NCI-H510A treated with DMSO at 0.1 percent for 48 hours (cell line): ENCODE measurements around the gene MINDY4.

Experiments
- DNase-seq: peaks from one replicate; lab custom pipeline; 2025; lab: John Stamatoyannopoulos, UW

The MINDY4 gene

DNA sequence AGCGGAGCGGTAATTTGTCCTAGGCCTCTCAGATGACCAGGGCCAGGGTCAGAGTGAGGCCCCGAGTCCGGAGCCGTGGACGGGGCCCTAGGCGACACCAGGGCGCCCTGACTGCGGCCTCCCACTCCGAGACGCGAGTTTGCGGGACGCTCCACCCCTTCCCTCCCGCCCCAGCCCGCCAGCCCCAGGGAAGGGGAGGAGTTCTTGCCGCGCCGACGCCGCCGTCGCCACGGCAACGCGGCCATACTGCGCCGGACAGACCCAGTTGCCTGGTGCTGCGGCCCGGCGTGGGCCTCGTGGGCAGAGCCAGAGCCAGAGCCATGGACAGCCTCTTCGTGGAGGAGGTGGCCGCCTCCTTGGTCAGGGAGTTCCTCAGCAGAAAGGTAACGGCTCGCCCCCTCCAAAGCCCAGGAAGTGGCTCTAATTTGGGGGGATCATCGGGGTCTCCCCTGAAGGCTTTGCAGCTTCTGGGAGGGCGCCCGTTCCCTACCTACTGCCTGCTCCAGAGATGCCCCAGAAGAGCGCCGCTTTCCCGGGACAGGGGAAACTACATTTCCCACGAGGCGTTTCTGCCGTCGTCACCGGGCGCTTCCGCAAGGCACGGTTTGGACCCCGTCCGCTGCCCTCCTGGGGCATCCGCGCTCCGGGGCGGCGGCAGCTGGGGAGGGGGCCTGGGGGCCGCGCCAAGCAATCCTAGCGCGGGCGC lies at the start of gene MINDY4:
Gene MINDY4, plus strand, starts transcription at position 244 of the 706 bp plus-strand sequence. Its CDS starts 77 bp downstream, at position 321.
- peak; percentile 55 for DNase-seq

DNA sequence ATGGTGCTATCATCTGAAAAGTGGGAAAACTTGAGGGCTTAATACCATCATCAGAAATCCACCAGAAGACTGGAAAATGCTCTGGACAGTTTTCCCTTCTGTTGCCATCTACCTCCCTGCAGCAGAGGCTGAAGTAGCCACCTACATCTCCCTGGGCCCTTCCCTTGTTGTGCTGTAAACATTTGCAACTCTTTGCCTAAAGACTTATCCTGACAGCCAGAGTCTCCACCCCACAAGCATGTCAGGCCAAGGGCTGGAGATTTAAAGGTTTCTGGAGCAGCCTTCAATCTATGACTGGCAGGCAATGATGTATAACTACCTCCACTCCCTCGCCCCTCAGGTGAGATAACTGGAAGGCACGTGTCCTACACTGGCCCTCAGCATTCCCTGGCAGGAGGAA lies 49.0 kb upstream of the MINDY4 start:
- DNase-seq, result no peak

DNA sequence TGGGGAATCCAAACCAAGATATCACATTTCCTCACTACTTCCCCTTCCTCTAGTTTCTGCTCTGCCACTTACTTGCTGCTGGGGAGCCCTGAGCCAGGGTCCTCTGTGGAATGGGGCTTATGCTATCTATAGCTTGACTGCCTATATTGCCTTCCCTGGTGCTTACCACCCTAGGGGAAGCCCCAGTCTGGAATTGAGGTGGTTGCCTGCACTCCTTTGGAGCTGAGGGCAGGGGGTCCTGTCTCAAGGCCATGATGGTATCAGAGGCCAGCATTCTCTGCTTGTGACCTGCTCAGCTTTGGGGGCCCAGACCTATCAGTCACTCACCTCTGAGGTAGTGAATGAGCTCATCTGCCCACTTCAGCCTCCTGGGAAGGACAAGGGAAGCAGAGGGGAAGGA lies 48.5 kb upstream of the MINDY4 start:
- DNase-seq, result no peak

DNA sequence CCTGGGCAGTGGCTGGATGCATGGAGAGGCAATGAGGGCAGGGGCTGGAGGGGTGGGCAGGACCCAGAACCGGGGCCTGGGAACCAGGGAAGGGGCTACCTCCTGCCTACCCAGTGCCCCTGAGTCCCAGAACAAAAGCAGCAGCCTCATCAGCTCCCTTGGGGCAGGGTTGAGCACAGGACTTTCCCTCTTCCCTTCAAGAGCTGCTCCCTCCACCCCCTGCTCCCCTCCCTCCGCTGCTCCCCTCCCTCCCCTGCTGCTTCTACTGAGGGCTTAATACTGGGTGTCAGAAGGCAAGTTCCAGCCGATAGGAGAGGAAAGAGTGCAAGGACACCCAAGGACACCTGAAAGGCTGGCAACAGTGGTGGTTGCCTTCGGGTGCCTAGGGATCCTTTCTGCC lies 47.4 kb upstream of the MINDY4 start:
- no peak for DNase-seq

DNA sequence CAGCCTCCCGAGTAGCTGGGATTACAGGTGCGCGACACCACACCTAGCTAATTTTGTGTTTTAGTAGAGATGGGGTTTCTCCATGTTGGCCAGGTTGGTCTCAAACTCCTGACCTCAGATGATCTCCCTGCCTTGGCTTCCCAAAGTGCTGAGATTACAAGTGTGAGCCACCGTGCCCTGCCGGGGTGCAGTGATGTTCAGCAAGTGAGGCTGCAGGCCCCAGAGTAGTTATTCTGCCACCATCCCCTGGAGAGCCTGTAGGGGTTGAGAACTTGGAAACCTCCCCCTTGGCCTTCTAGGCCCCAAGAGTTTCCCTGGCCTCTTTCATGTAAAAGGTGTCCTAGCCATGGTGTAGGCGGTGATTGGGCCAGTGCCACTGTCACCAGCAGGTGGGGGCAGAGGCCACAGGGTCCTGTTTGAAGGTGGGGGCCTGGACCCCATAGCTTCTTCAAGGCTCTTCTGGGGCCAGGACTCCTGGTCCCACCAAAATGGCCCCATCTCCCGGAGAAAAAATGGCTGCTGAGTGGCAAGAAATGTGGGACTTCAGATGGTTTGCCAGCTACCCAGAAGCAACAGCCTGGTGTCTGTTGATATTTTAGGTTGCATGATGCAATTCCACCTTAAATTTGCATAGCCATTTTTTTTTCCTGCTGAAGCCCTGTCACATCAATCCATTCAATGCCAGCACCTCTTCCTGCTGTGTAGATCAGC lies 44.8 kb upstream of the MINDY4 start:
- DNase-seq, result no peak

DNA sequence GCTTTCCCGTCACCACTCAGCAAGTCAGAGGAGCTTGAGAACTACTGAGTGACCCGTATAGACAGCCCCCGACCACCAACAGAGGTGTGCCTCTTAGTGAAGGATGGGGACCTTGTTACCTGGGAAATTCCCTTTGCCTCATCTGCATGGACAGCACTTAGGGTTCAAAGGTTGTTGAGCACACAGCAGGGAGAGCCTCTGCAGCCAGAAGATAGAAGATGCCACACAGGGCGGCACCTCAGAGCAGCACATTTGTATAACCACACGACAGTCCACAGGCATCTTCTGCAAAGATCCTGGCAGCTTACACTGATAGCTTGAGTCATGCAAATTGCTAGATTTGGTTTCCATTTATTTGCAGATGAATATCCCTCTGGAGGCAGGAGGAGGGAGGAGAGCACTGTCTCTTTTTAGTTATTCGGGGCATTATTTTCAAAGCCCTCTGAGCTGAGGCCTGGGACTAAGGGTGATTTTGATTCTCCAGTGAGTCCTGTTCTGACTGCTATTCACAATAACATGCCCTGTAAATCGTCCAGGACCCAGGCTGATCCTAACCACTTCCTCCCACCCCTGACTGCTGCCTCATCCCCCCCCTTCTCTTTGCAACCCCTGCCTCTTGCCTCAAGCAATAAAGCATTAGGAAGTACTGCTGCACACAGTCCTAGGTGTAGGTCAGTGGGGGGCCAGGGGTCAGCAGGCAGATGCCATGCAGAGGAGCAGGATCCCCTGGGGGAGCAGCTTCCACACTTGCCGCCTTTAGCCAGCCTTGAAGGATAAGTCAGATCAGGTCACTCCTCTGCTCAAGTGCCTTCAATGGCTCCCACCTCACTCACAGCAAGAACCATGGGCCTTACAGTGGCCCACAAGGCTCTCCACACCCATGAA lies 43.9 kb upstream of the MINDY4 start:
- no peak for DNase-seq

DNA sequence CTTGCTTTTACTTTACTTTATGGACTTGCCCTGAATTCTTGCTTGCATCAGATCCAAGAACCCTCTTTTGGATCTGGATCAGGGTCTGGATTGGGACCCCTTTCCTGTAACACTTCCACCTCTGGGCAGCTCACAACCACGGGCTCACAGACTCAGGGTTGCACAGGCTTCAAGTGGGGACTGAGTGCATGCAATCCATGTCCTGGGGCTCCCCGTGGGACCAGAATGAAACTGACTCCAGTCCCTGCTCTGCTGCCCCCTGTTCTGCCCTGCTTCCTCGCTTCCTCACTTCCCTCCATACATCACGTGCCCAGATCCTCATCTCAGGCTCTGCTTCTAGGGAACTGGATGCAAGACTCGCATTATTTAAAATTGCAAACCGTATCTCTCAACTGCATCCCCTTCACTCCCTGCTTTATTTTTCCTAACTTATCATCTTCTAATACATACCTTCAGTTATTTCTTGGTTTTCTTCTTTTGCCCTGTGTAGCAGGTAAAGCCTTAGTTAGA lies 42.6 kb upstream of the MINDY4 start:
- DNase-seq, result no peak

DNA sequence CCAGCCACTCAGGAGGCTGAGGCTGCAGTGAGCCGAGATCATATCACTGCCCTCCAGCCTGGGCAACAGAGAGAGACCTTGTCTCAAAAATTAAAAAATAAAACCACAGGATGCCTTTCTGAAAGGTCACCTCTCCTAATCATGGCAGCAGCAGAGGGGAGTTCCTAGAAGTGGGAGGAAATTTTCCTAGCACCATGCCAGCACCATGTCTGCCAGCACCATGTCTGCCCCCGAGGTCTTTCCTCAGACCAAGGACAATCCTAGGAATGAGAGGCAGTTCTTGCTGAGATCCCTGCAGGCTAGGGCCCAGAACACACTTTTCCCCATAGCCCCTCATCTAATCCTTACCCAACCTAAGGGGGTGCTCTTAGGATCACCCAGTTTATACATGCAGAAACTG lies 41.6 kb upstream of the MINDY4 start:
- DNase-seq, result no peak

DNA sequence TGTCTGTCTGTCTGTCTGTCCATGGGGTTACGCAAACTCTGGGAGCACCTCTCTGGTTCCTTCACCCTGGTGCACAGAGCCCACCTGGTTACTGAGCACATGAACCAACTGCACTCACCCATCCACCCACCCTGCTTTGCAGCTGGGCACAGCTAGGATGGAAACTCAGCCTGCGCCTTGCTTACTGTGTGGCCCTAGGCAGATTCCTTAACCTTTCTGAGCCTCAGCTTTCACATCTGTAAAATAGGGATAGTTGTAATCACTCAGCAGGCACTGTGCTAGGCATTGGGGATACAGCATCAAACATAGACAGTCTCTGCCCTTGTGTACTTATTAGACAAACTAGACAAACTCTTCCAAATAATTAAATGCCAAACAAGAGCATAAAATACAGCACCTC lies 41.1 kb upstream of the MINDY4 start:
- no peak for DNase-seq

DNA sequence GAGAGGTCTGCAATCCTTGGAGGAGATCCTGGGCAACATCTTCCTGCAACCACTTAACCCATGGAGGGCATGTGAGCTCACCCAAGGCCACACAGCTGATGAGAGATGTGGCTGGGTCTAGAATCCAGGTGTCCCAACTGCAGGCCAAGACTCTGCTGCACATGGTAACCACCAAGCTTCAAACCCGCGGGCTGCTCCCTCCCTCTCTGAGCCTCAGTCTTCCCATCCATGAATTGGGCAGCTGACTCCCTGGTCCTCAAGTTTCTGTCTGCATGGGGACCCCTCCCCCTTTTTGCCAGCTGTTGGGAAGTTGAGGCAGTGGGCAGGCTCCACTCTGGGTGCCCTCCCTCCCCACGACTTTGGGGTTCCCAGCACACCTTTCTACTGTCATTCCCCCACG lies 40.2 kb upstream of the MINDY4 start:
- no peak for DNase-seq

DNA sequence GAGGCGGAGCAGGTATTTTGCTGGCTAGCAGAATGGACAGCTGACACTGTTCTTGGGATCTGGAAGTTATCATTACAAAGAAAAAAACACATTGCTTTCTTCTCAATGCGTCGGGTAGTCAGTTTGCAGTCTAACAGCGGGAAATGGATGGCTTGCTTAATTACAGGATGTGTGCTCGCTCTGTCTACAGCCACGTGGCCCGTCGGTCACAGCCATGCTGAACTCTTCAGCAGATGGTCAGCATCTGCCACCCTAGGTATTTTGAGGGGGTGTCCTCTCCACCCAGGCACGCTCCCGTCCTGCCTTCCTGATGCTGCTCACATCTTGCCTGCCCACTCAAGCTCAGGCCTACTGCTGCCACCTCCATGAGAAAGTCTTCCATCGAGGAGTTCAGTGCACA lies 39.6 kb upstream of the MINDY4 start:
- DNase-seq, result no peak

DNA sequence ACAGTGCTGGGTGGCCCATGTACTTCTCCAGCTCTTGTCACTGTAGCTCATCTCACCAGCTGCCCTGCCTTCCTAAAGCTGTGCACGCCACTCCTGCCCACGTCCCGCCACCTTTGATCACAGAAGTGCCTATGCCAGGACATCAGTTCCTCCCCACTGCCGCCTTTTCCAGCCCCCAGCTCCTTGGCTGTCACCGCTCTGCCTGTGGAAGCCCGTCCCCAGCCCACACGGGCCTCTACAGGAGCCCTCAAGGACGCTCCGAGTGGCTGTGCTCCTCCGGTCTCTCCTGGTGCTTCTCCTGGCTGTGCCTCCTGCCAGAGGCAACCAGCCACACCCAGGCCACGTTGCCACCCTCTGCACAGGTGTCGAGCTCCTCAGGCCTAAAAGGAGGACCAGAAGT lies 38.6 kb upstream of the MINDY4 start:
- no peak for DNase-seq

DNA sequence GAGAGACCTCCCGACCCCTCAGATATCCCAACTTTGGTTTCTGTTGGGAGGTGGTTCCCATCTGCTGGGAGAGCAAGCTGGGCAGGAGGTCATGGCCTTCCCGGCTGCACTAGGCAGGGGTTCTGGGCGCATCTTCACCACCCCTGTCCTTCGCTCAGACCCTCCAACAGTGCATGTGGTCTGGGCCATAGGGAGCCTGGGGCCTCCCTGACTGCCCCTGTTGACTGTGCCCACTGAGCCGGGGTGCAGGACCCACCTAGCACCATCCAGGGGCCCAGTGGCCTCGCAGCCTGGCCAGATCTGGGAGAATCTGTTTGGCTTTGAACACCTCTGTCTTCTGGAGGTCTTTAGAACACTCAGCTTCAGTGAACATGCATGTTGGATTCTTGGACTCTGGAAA lies 38.0 kb upstream of the MINDY4 start:
- DNase-seq, result no peak

DNA sequence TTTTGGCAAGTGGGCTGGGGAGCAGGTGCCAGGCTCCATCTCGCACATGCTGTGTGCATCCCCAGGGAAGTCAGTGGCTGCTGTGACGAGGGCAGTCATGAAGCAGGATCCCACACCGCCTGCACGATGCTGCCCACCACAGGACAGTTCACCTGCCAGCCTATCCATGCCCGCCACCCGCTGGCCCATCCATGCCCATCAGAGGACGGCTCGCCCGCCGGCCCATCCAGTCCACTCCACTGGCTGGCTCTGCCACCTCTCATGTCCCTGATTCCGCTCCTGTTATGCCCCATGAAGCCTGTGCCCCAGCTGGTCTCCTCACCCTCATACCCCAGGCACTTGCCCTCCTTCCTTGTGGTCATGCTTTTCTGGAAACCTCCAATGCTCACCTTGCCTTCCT lies 37.5 kb upstream of the MINDY4 start:
- no peak for DNase-seq

DNA sequence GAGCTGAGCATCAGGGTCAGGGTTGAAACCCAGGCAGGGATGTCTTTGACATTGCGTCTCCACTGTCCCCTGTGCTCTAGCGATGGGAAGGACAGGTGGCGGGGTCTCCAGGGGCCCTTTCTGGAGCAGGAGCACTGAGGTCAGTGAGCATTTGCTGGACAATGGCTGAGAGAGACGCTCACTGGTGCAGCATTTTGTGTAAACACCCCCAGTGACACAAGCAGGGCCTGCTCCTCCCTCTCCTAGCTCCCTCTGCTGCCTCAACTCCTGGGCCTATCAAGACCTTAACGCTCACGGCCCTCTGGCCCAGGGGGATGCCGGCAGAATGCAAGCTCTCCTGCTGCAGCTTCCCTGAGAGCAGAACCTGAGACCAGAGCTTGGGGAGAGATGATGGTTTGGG lies 36.7 kb upstream of the MINDY4 start:
- no peak for DNase-seq

DNA sequence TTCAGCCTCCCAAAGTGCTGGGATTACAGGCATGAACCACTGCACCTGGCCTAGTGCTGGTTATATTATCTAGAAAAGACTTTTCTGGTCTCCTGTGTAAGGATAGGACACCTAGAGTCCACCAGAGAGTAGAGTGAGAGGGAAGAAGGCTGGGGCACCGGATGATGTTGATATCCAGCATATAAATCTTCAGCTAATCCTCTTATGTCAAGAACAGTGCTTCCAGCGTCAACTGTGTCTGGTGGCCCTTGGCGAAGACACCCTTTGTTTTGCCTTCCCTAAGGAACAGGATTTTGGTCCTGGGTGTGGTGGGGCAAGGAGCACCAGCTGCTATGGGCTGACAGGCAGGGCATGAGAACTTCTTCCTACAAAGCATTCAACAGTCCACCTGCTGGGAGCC lies 35.6 kb upstream of the MINDY4 start:
- no peak for DNase-seq

DNA sequence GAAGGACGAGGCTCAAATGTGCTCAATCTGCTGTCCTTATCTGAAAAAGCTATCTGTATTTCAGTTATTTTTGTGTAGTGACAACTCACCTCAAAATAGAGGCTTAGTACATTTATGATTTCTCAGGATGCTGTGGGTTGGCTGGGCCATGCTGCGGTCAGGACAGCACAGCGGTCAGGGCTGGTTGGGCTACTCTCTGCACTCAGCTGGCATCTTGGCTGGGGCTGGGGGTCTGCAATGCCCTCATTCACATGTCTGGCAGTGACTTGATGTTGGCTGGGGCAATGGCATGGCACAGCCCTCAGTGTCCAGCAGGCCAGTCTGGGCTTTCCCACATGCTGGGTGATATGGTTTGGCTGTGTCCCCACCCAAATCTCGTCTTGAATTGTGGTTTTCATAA lies 34.9 kb upstream of the MINDY4 start:
- no peak for DNase-seq

DNA sequence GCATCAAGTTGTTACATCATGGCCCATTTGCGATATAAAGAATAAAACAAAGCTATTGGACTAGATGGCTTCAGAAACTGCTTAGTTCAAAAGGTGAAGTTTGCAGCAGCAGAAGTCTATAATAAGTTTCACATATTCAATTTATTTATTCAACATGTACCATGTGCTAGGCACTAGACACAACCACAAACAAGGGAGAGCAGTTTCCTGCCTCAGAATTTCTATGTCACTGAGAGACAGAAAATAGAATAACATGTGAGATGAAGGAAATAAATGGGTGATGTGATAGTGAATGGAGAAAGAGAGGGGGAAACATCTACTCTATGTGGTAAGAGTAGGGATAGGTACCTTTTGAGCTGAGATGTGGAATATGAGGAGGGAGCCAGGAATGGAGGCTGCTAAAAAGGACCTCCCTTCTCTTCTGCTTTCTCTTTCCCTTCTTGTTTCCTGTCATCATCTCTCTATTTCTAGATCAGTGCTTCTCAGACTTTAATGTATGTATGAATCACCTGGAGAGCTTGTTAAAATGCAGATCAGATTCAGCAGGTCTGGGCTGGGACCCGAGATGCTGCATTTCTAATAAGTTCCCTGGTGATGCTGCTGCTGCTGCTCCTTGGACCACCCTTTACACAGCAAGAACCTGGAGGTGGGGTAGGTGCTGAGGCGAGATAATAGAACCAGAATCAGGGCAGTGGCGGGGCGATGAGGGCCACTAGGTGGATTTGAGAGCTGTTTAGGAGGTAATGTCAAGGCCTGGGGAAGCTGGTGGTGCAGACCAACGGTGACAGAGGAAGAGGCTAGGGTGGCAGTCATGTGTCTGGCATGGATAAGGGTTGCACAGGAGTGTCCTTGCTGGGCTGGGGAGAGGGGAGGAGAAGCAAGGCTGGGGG lies 32.9 kb upstream of the MINDY4 start:
- DNase-seq, result no peak

DNA sequence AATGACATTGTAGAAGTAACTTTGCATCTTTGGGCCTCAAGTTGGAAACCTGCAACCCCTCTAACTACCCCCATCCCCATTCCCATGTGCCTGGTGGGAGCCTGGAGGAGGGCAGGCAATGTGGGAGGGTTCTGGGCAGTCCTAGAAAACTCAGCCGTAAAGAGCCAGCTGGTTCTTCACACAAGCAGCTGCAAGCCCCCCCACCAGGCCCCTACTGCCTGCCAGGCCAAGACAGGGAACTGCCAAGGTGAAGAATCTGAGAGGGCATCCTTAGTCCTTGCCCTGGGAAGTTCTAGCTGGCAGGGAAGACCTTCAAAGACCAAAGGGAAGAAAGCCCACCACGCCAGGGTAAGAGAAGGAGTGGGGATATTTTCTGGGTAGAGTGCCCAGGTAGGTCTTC lies 31.5 kb upstream of the MINDY4 start:
- DNase-seq, result no peak

DNA sequence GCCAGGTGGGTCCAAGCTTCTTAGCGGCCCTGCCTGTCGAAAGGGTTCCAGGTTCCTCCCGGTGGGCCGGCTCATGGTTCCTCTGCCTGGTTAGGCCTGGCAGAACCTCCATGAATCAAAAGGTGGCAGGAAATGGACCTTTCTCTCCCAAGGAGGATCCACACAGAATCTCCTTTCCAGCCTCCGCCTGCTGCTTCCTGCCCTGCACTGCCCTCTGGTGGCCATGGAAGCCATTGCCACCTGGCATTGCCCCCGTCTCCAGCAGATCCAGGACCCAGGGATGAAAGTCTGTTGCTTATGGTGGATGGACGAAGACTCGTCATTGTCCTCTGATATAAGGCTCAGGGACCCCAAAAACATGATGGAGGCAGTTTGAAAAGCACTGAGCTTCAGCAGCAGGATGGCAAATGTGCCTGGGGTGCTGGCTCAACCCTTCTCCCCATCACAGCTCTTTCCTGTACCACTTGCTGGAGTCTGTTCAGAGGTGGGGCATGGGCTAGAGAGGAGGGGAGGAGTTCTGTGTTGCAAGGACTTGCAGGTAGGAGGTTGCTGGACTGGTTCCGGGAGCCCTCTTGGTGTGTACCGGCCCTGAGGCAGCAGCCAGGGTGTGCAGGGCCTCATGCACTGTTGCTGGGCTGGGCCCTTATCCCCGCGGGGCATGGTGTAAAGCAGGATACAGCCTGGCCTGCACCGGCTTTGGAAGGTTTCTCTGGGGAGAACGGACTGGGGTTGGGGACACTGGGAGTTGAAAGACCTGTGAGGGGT lies 30.6 kb upstream of the MINDY4 start:
- DNase-seq, result peak; percentile 89

DNA sequence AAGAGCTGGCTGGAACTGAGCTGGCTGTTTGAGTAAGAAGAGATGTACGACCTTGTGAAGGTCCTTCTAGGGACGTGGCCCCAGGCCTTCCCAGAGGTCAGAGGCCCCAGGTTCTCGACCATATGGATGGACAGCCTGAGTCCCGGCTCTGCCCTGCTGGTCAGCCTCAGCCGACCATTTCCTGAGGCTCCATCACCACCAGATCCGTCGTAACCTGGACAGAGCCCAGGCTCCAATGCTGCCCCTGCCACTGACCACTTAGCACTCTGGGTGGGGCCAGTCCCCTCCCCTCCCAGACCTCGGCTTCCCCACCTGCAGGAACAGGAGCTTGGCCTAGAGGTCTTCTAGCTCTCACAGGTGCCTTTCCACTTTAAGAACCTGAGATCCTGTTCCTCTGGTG lies 29.9 kb upstream of the MINDY4 start:
- DNase-seq, result no peak
